ENCODE measurements around the gene PMM2.
A peak's percentile ranks its signal among the peaks of the same experiment; 100 is the strongest.
"Not testable (repeated sequence)": the region's sequence is repeated elsewhere in the genome, so short reads cannot be mapped to it uniquely, and the experiment has no call there.

PMM2 gene

GRCh38 chr16:8872967-8873865 is 75.6 kb downstream of the PMM2 start:
- Histone ChIP-seq H3K36me3 (replicated peaks) (no peaks in the 10 kb centered on the region), H3K4me3 (ENCODE audit: low read depth, low read length) (no peak overlapping the region), H3K27me3 (replicated peaks) (no peaks in the 10 kb centered on the region), H3K27ac (no peak overlapping the region)
- in situ Hi-C loops (cut with HindIII; ENCODE audit: low pct_ligation_motif_present, low sequenced_read_pairs): no loop called here
- TF ChIP-seq, protein P1, sequence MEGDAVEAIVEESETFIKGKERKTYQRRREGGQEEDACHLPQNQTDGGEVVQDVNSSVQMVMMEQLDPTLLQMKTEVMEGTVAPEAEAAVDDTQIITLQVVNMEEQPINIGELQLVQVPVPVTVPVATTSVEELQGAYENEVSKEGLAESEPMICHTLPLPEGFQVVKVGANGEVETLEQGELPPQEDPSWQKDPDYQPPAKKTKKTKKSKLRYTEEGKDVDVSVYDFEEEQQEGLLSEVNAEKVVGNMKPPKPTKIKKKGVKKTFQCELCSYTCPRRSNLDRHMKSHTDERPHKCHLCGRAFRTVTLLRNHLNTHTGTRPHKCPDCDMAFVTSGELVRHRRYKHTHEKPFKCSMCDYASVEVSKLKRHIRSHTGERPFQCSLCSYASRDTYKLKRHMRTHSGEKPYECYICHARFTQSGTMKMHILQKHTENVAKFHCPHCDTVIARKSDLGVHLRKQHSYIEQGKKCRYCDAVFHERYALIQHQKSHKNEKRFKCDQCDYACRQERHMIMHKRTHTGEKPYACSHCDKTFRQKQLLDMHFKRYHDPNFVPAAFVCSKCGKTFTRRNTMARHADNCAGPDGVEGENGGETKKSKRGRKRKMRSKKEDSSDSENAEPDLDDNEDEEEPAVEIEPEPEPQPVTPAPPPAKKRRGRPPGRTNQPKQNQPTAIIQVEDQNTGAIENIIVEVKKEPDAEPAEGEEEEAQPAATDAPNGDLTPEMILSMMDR (IDR thresholded peaks at IDR 0.05; ENCODE audit: low read depth, low read length, missing control alignments): peak; percentile 37
- DNase-seq: no peak

GRCh38 chr16:8873866-8874195 is 76.2 kb downstream of the PMM2 start:
- H3K27me3 ChIP-seq (replicated peaks); H3K4me3 ChIP-seq (ENCODE audit: low read depth, low read length); DNase-seq; H3K27ac ChIP-seq; in situ Hi-C loops (cut with HindIII; ENCODE audit: low pct_ligation_motif_present, low sequenced_read_pairs); H3K36me3 ChIP-seq (replicated peaks): not testable (repeated sequence)

DNA sequence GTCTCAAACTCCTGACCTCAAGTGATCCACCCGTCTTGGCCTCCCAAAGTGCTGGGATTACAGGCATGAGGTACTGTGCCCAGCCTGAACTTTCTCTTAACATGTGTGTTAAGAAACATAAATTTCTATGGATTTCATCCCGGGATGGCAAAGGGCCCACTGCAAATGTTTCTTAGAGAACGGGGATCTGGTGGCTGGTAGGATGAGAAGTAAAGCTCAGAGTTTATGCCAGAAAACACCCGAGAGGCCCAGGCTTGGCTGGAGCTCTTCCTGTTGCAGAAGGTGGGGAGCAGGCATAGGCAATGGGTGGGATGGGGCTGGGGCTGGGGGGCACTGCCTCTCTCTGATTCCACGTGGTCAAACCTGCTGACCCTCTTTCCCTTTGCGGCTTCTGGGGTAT is 76.7 kb downstream of the PMM2 start:
- DNase-seq: no peak
- H3K27ac ChIP-seq: no peak overlapping the region
- in situ Hi-C loops (cut with HindIII; ENCODE audit: low pct_ligation_motif_present, low sequenced_read_pairs): no loop called here
- no peaks in the 10 kb centered on the region for H3K36me3 ChIP-seq (replicated peaks)
- TF ChIP-seq, protein P1 (IDR thresholded peaks at IDR 0.05; ENCODE audit: low read depth, low read length, missing control alignments): no peak
- no peak overlapping the region for H3K4me3 ChIP-seq (ENCODE audit: low read depth, low read length)
- H3K27me3 ChIP-seq (replicated peaks): no peaks in the 10 kb centered on the region

GRCh38 chr16:8875317-8875716 is 77.7 kb downstream of the PMM2 start:
- H3K27me3 ChIP-seq (replicated peaks); DNase-seq; H3K4me3 ChIP-seq (ENCODE audit: low read depth, low read length); H3K36me3 ChIP-seq (replicated peaks); H3K27ac ChIP-seq; in situ Hi-C loops (cut with HindIII; ENCODE audit: low pct_ligation_motif_present, low sequenced_read_pairs): not testable (repeated sequence)

GRCh38 chr16:8877894-8878522 is 80.4 kb downstream of the PMM2 start:
- Histone ChIP-seq H3K4me3 (ENCODE audit: low read depth, low read length) (no peak overlapping the region), H3K27ac (no peak overlapping the region), H3K36me3 (replicated peaks) (no peaks in the 10 kb centered on the region), H3K27me3 (replicated peaks) (no peaks in the 10 kb centered on the region)
- TF ChIP-seq, protein P1 (IDR thresholded peaks at IDR 0.05; ENCODE audit: low read depth, low read length, missing control alignments): no peak
- no peak for DNase-seq
- in situ Hi-C loops (cut with HindIII; ENCODE audit: low pct_ligation_motif_present, low sequenced_read_pairs): no loop called here

- H3K27me3 ChIP-seq (replicated peaks): no peaks in the 10 kb centered on the region
- in situ Hi-C loops (cut with HindIII; ENCODE audit: low pct_ligation_motif_present, low sequenced_read_pairs): no loop called here
- DNase-seq: peak; percentile 42
- no peak overlapping the region for H3K27ac ChIP-seq
- TF ChIP-seq, protein P1 (IDR thresholded peaks at IDR 0.05; ENCODE audit: low read depth, low read length, missing control alignments): no peak
- no peaks in the 10 kb centered on the region for H3K36me3 ChIP-seq (replicated peaks)
- H3K4me3 ChIP-seq (ENCODE audit: low read depth, low read length): no peak overlapping the region
These were observed 80.9 kb downstream of the PMM2 start for GRCh38 chr16:8878523-8878911.
